OCI-LY7 (cell line): ENCODE results near the gene ARHGAP26.

Experiments used
- EZH2phosphoT487 ChIP-seq: fragments of 200-600 bp; sonication (generic); IDR thresholded peaks from 2 replicates; pipeline ENCODE4 v1.6.1; 2018; ENCODE audit warnings: low read depth, borderline replicate concordance, mild to moderate bottlenecking, mixed run types, antibody characterized with exemption, low read length, moderate library complexity, mixed read lengths
- TF ChIP-seq, protein P1 (sequence below): fragments of 200-600 bp; sonication (generic); conservative IDR thresholded peaks from 2 replicates; pipeline ENCODE4 v1.5.1; 2014; ENCODE audit warnings: mild to moderate bottlenecking, antibody characterized with exemption, low read length, moderate library complexity, mixed read lengths

- TF ChIP-seq, protein P1, sequence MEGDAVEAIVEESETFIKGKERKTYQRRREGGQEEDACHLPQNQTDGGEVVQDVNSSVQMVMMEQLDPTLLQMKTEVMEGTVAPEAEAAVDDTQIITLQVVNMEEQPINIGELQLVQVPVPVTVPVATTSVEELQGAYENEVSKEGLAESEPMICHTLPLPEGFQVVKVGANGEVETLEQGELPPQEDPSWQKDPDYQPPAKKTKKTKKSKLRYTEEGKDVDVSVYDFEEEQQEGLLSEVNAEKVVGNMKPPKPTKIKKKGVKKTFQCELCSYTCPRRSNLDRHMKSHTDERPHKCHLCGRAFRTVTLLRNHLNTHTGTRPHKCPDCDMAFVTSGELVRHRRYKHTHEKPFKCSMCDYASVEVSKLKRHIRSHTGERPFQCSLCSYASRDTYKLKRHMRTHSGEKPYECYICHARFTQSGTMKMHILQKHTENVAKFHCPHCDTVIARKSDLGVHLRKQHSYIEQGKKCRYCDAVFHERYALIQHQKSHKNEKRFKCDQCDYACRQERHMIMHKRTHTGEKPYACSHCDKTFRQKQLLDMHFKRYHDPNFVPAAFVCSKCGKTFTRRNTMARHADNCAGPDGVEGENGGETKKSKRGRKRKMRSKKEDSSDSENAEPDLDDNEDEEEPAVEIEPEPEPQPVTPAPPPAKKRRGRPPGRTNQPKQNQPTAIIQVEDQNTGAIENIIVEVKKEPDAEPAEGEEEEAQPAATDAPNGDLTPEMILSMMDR = no peak
- TF ChIP-seq EZH2phosphoT487 = no peak
Measured at GRCh38 chr5:143029293-143029692, 259.1 kb downstream of the ARHGAP26 start.
